Measurements from ENCODE around the gene TPO.
"Not testable (repeated sequence)": the region's sequence is repeated elsewhere in the genome, so short reads cannot be mapped to it uniquely, and the experiment has no call there.

The TPO gene

GRCh38 chr2:1561259-1561658, 148.0 kb downstream of the TPO start:
- DNase-seq: no peak

DNA sequence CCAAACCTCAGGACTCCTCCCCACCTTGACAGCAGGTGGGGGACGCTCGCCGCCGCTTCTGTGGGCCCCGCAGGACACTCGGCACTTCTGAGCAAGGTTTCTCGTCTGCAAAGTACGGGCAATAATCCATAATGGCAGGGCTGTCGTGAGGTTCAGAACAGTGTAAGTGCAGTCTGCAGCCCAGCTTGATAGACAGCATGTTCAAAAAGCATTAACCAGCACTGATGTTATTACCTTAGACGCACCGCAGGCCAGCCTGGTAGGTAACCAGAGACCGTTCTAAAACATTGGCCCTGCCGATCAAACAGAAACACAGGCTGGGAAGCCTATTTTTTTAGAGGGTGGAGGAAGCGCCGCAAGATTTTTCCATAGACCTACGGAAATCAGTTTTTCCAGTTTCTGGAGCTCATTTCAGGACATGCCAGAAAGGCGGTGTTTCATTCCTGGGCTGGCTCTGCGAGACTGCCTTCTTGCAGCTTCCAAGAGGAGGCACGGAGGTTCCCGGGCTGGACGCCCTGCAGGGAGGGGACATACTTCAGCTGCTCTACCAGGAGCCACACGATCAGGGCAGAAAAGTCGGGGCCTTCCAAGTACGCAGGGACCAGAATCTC, 148.7 kb downstream of the TPO start:
- no peak for DNase-seq

DNA sequence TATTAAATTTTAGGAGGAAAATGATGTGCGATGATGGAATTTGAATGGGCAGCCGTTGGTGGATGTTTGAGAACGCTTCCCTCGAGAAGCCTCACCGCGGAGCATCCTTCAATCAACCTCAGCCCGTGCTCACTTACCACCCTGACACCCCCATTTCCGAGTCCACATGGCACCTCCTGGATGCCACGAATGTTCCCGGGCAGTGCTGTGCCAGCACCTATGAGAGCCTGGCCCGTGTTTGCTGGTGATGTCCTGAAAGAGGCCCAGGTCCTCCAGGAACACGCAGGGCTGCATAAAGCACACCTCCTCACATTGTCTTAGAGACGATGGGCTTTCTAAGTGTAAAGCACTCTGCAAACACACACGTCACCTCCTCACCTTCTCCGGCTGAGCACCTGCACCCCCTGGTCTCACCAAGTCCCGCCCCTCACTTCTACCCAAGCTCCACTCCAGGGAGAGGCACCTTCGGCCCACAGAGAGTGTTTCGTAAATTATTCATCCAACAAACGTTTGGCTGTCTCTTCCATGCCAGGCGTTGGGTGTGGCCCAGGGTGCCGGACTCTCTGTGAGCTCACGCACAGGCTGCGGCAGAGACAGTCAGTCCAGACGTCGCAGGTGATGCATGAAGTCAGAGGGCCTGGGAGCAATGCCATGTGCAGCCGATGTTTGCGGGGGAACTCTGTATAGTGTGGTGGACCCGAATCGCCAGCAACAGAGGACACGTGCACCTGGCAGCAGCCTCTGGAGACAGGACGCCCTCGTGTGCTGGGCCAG, 150.0 kb downstream of the TPO start:
- no peak for DNase-seq

DNA sequence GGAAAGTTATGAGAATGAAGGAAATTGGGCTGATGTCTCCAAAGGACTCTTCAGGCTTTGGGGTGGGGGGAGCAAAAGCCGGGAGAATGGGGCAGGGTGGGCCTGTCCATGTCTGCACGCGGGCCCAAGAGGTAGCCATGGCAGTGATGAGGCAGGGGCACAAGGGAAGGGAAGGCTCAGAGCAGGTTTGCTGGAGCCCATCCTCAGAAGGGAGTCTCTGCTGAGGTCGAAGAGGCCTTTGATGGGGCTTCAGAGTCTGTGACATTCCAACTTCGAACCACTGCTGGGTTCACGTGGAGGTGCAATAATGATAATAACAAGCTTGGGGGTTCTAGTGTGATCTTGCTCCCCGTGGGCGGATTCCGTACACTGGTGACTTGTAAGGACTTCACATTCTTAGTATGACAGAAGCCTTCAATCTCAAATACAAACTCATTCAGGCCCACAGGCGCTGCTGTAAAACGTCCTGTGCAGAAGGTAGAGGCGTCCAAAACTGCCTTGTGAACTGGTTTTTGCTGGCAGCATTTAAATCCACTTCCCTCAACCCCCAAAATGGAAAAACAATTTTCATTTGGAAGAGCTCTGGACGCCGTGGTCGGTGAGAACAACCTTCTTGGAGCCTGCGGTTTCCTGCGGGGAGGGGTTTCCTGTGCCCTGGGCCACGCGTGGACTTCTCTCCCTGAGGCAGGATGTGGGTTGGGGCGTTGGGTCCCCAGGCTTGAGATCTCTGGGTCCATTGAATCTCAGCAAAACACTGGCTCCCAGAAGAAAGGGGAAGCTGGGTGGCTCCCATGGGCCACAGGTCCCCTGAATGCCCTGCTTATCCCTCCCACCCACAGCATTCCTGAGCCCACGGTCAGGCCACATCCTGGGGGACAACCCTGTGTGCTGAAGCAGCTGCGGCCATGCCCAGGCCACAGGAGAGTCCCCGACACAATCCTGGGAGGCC, 151.0 kb downstream of the TPO start:
- no peak for DNase-seq

DNA sequence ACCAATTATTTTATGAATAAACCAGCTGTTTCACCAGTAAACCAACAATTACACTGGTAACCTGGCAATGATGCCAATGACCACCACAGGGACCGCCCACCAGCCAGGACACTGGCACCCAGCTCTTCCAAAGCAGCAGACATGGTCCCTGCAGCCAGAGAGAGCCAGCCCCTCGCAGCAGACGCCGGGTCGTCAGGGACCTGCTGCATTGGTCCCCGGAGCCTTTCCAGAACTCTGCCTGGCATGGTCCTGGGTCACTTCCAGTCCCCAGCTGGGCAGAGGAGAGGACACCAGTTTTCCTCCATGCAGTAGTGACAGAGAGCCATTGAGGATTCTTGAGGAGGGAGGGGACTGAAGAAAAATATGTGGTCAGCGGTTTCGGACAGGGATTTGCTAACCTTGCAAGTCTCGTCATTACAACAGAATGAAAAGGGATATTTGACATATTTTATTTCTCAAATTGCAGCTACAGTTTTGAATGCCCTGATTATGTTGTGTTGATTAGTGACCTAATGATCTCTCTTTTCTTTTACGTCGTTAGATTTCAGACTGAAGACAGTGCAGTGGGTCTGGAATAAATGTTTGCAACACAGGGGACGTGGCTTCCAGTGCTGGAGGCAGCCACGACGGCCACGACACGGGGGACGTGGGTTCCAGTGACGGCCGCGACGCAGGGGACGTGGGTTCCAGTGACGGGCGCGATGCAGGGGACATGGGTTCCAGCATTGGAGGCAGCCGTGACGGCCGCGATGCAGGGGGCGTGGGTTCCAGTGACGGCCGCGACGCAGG, 154.5 kb downstream of the TPO start:
- DNase-seq: no peak

- not testable (repeated sequence) for DNase-seq
Observed at GRCh38 chr2:1568345-1568668, 155.0 kb downstream of the TPO start.

DNA sequence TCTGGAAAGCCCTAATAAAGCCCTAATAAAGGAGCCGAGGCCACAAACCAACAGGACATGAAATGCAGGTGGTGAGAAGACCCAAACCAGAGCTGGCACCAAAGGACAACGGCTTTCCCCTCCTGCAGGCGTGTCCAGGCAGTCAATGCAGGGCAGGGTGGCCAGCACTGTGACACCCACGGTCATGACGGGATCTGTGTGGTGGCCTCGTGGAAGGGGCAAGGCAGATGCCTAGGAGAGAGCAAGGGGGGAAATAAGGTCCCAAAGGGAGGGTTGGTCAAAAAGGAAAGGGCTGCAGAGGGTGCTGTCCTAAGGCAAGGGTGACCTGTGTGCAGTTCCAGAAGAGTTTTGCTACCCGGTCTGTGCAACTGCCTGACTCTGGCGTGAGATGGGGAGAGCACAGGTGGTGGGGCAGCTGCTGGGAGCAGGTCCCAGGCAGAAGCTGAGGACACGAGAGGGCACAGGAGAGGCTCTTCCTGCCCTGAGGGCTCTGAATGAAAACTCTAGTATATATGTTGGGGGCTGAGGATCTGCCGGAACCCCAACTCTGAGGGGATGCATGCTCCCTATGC, 156.7 kb downstream of the TPO start:
- DNase-seq: no peak

DNA sequence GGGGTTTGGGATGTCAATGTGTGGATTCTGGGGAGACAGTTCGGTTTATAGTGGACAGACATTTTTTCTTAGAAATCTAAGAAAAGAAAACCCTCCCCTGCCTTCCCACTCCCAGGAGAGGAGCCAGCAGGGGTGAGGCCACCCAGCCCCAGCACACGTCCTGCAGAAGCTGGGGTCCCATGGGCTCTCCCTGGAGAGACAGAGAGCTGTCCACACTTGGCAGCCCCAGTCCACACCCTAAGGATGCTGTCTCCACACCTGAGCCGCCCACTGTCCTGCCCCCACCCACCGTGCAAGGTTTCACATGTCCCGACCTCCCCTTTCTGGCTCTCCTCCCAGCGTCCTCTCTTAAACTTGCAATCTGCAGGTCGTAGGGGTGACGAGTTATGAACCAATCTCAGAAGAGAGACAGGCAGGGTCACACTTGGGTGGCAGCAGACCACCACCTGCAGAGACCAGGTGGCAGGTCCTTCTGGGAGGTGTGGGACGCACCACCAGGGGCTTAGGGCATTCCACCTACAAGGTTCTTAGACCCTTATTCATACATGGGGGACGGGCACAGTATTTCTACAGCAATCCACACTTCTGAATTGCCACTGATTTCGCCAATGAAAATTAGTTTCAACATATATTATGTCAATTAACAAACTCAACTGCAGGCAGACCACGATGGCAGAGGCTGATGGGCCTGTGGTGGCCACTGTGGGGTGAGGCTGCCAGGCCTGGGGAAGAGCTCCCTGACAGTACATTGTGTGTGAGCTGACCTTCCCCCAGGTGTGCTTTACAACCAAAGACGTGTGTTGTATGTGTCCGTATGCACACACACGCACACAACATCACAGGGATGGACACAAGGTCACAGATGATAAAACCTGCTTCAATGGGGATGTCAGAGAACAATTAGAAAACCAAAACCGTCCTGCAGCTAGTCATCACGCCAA, 158.5 kb downstream of the TPO start:
- DNase-seq: no peak

GRCh38 chr2:1572638-1573037, 159.4 kb downstream of the TPO start:
- no peak for DNase-seq

- no peak for DNase-seq
Observed at GRCh38 chr2:1577846-1578245, 164.6 kb downstream of the TPO start.

DNA sequence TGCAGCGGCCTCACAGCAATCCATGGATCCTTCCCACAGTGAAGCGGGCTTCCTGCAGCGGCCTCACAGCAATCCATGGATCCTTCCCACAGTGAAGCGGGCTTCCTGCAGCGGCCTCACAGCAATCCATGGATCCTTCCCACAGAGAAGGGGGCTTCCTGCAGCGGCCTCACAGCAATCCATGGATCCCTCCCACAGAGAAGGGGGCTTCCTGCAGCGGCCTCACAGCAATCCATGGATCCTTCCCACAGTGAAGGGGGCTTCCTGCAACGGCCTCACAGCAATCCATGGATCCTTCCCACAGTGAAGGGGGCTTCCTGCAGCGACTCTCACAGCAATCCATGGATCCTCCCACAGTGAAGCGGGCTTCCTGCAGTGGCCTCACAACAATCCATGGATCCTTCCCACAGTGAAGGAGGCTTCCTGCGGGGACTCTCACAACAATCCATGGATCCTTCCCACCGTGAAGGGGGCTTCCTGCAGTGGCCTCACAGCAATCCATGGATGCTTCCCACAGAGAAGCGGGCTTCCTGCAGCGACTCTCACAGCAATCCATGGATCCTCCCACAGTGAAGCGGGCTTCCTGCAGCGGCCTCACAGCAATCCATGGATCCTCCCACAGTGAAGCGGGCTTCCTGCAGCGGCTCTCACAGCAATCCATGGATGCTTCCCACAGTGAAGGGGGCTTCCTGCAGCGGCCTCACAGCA, 168.1 kb downstream of the TPO start:
- DNase-seq: not testable (repeated sequence)

DNA sequence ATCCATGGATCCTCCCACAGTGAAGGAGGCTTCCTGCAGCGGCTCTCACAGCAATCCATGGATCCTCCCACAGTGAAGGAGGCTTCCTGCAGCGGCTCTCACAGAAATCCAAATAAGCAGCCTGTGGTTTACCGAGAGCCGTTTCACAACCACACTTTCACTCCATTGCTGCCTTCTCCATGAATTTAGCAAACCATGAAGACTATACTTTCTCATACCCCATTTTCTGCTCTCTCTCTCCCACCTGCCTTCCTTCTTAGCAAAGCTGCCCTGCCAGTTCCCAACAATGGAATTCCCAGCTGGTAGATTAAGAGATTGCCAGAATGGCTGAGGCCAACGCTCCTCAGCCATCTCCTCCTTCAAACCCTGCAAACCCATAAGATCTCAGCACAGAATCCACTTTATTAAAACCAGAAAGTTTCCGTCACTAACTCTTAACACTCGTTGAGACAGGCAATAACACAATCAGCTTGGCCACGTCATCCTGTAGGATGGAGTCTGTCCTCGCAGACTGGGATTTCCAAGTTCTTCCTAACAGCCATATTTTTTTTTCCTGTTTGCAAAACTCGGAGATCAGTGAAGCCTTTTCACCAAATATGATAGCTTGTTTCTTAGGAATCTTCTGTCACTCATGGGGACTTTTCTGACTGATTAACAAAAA, 168.8 kb downstream of the TPO start:
- DNase-seq: no peak

DNA sequence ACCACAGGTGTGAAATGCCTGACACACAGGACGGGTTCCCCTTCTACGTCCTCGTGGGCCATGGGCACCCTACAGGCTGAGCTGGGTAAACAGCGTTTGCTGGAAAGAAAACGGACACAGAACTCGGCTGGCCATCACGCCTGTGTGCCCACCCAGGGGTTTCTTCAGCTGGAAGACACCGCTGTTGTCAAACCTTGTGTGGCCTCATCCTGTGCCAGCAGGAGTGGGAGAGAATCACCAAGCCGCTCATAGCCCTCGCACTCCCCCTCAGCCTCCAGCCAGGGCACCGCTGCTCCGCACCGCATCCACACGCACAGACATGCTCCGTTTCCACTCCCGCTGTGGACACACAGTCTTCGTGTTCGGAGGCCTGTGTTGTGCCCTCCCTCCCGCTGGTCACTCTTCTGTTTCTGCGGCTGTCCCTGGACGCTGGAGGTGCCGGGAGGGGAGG, 169.7 kb downstream of the TPO start:
- DNase-seq: no peak

DNA sequence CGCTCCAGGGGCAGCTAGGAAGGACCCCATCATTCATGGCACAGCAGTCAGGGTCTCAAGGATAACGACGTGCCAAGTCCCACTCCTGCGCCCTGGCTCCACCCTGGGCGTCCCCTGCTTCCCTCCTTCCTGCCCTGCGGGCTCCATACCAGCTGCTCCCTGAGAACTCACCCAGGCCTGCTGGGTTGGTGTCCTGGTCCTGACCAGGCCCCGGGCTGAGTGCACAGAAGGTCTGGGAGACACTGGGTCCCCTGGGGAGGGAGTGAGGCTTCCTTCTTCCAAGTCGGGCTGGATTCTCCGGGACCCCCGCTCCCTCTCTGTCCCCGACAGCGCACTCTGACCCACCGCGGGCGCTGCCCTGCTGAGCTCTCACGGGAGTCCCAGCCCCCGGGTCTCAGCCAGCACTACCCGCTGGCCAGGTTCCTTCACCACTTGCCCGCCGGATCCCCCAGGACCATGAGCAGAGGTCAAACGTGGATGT, 170.8 kb downstream of the TPO start:
- no peak for DNase-seq

- no peak for DNase-seq
Observed at GRCh38 chr2:1584691-1585485, 171.6 kb downstream of the TPO start.

GRCh38 chr2:1585635-1586034, 172.4 kb downstream of the TPO start:
- no peak for DNase-seq

DNA sequence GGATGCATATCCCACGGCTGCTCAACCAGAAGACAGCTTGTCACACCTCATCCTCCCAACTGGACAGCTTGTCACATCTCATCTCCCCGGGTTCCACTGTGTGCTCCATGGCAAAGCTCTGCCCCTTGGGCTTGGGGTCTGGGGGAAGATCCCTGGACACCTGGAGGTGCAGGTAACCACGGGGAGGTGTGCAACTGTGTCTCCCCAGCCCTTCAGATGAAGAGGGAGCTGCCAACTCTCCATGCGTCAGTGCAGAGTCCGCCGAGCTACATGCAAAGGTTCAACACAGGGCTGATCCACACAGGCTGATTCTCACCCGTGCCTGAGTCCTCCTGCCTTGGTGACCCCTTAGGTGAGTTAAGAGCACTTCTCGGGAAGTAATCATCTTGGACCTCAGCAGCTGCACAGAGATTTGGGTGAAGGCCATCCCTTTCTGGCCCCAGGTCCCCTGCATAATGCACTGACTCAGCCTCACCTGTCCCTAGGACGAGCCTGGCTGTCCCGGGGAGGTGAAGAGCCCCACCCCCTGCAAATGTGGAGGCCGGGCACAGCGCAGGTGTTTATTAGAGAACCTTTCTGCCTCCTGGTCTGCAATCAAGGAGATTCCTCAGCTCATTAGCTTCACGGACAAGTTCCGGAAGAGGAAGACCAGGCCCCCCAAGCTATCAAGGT, 173.1 kb downstream of the TPO start:
- no peak for DNase-seq
